Measurements from ENCODE around the gene SLC66A1.

Gene SLC66A1

DNA sequence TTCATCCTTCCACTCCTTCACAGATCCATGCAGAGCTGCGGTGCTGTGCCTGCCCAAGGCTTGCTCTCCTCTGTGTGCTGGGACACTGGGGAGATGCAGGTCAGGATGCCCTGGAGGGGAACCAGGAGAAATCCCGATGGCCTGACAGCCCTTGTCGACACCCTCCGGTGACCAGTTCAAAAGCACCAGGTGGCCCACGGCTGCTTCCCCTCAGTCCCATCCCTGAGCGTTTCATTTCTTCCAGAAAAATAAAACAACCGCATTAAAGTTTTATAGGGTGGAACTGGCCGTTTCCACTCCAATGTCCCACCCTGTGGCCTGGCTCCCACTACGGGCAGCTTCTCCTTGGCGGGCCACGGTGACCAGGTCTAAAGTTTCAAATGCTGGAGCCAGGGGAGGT lies 48.3 kb downstream of the SLC66A1 start:
- TF ChIP-seq, protein P1, sequence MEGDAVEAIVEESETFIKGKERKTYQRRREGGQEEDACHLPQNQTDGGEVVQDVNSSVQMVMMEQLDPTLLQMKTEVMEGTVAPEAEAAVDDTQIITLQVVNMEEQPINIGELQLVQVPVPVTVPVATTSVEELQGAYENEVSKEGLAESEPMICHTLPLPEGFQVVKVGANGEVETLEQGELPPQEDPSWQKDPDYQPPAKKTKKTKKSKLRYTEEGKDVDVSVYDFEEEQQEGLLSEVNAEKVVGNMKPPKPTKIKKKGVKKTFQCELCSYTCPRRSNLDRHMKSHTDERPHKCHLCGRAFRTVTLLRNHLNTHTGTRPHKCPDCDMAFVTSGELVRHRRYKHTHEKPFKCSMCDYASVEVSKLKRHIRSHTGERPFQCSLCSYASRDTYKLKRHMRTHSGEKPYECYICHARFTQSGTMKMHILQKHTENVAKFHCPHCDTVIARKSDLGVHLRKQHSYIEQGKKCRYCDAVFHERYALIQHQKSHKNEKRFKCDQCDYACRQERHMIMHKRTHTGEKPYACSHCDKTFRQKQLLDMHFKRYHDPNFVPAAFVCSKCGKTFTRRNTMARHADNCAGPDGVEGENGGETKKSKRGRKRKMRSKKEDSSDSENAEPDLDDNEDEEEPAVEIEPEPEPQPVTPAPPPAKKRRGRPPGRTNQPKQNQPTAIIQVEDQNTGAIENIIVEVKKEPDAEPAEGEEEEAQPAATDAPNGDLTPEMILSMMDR (IDR thresholded peaks at IDR 0.05; ENCODE audit: low read depth, low read length) = no peak
- H3K4me3 ChIP-seq (ENCODE audit: low read depth, low read length) = no peak overlapping the region

DNA sequence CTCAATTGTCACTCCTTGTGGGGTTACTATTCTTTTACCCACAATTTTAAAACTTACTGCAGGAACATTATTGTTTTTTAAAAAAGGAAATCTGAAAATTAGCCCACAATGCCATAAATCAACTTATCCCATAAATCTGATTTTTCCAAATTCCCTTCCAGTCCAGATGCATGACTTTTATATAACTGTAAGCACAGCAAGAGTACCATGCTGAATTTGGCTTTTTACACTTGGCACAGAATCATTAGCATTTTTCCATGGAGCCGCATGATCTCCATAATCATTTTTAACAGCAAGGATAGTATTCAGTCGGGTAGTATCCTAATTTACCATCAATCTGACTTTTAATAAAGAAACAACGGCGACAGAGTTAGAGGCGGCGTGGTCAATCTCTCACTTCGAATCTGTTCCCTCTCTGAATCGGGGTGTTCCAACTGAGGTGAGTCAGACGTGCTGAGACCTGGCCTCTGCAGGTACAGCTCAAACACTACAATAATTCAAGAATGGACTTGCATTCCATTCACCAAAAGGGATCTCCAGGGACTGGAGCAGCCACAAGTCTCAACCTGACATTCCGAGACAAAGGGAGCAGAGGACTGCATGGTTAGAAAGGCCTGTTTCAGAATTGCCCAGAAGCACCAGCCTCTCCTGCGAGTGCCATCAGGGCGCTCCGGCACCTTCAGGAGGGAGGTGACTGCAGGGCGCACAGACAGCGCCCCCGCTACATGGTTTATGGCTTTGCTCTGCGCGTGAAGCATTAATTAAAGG lies 48.9 kb downstream of the SLC66A1 start:
- H3K4me3 ChIP-seq (ENCODE audit: low read depth, low read length) = no peak overlapping the region
- TF ChIP-seq, protein P1 (IDR thresholded peaks at IDR 0.05; ENCODE audit: low read depth, low read length) = no peak

DNA sequence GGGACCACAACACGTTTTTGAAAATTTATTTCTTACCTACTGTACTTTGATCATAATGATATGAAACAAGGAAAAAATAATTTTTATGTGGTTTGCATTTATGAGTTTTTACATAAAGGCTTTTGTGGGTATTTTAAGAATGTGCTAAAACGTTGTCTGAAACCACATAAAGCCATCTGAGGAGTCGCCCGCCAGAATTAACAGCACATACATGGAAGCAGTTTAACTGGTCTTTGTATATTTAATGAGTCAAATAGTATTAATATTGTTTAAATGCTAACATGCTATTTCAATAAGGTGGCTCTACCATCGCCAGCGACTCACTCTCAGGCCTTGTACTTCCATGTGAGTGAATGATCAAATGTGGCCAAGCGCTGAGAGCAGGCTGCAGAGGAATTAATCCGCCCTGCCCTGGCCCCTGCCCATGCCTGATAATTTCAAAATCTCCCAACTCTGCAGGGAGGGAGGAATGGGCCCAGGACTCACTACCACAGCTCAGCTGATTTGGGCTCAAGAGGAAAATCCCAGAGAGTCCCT lies 49.6 kb downstream of the SLC66A1 start:
- TF ChIP-seq, protein P1 (IDR thresholded peaks at IDR 0.05; ENCODE audit: low read depth, low read length) = no peak
- H3K4me3 ChIP-seq (ENCODE audit: low read depth, low read length) = no peak overlapping the region

DNA sequence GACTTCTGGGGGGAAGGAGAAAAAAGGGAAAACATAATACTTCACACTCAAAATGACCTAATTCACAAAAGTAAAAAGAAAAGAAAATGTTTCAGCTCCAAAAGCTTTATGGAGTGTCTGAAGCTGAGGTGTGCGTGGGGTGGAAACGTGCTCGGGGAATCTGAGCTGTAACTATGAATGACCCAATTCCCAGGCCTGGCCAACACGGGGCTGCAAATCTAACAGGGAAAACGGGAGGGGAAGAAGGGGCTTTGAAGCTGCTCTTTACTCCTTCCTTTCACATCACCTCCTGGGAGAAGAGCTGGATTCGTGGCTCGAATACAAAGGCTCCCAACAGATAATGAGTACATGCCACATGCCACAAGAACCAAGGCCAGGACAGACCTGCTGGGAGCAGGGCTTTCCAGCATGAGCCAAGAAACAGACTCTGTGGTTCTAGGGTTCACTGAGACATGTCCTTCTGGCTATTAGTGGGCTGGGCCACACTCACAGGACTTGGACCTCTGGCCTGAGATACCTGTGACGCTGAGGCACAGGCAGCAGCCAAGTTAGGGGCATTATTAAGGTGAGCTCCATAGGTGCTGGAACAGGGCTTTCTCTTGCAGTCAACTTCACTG lies 51.5 kb downstream of the SLC66A1 start:
- no peak overlapping the region for H3K4me3 ChIP-seq (ENCODE audit: low read depth, low read length)
- TF ChIP-seq, protein P1 (IDR thresholded peaks at IDR 0.05; ENCODE audit: low read depth, low read length) = no peak

DNA sequence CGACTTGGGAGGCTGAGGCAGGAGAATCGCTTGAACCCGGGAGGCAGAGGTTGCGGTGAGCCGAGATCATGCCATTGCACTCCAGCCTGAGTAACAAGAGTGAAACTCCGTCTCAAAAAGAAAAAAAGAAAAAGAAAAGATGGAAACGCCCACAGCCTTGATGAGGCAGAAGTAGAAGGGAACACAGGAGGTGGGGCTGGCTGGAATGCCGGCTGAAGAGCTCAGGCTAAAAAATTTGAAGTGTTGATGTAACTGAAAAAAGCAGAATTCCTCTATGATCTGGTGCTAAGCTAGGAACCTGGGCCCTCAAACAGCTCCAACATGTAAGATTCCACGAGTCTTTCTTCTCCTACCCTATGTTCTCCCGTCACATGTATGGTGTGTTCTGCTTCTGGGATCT lies 53.6 kb downstream of the SLC66A1 start:
- no peak overlapping the region for H3K4me3 ChIP-seq (ENCODE audit: low read depth, low read length)
- TF ChIP-seq, protein P1 (IDR thresholded peaks at IDR 0.05; ENCODE audit: low read depth, low read length) = no peak

DNA sequence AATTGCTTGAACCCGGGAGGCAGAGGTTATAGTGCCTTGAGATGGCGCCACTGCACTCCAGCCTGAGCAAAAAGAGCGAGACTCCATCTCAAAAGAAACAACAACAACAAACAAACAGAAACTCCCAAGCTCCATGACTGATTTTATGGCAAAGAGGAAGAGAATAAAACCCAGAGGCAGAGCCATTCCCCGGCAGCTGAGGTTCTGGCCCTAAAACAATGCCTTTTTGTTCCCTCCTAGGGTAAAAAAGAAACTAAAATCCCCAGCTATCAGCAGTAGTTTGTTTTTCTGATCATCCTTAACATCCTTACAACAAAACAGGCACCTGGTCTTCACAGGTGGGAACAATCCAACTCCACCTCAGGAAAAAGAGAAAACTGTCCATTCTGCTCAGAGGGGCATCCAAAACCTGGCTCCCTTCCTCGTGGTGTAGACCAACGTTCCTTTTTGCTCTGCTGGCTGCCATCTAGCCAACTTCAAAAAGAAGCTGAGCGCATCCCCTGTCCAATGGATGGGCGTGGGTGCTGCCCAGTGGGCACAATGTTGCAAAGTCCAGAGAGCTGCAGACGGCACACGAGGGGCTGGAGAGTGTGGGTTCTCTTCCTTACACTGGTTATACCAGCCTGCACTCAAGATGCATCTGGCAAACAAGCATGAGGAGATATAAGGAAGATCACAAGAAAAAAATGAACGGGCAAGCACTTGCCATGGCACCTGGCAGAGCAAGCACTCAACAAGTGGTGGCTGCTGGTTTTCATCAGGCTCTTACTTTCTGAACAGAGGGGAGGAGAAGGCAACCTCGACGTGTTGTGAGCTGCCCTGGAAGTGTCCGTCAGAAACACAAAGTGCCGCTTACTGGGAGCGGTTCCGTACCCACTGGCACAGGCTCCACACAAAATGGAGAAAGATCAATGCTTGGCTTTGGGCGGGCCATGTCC lies 54.7 kb downstream of the SLC66A1 start:
- no peak overlapping the region for H3K4me3 ChIP-seq (ENCODE audit: low read depth, low read length)
- TF ChIP-seq, protein P1 (IDR thresholded peaks at IDR 0.05; ENCODE audit: low read depth, low read length) = no peak
